ENCODE measurements around the gene TP73.

Gene TP73

DNA sequence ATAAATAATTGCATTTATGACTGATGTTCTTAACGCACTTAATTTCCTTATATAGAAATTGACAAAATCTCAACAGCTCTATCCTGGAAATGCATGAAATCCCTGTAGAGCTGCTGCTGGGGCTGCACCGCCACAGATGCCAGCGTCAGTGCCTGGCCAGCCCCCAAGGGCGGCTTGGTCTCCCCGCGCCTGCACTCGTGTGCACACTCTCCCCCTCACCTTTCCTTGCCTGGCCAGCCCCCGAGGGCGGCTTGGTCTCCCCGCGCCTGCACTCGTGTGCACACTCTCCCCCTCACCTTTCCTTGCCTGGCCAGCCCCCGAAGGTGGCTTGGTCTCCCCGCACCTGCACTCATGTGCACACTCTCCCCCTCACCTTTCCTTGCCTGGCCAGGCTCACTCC, 16.2 kb upstream of the TP73 start:
- no peak overlapping the region for H3K4me3 ChIP-seq (ENCODE audit: low read length)
- TF ChIP-seq ZNF274 (IDR thresholded peaks at IDR 0.05; ENCODE audit: low read depth, low read length) = no peak

DNA sequence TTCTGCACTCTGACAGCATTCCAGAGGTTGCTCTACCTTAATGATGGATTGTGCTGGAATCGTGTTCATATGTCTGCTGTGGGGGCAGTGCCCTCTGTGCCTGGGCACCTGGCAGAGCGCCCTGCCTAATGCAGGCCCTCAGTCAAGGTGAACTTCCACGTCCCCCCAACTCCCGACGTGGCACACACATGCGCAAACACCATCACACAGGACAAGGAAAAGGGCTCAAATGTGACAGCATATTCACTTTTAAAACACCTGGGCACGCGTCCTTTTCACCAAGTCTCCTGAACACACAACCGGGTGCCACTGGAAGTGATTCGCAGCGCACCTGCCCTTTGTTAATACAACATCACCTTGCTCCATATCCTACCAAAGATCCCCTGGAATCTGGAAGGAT, 15.8 kb upstream of the TP73 start:
- no peak for TF ChIP-seq ZNF274 (IDR thresholded peaks at IDR 0.05; ENCODE audit: low read depth, low read length)
- H3K4me3 ChIP-seq (ENCODE audit: low read length) = no peak overlapping the region

DNA sequence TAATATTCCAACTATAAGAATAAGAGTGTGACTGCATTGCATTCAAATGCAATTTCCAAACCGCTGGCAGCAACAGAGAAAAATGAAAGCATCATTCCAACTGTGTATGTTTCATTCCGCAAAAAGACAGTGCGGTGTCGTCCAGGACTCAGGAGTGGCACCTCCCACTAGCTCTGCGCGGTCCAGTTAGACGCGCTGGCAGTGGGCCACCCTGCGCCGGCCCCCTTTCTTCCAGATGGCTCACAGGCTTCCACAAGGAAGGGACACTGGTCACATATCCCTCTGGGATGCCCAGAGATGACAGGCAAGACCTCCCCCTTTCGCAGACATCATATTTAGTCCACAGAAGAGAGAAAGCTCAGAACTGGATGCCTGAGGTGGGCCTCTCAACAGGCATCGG, 14.3 kb upstream of the TP73 start:
- no peak for TF ChIP-seq ZNF274 (IDR thresholded peaks at IDR 0.05; ENCODE audit: low read depth, low read length)
- H3K4me3 ChIP-seq (ENCODE audit: low read length) = no peak overlapping the region

DNA sequence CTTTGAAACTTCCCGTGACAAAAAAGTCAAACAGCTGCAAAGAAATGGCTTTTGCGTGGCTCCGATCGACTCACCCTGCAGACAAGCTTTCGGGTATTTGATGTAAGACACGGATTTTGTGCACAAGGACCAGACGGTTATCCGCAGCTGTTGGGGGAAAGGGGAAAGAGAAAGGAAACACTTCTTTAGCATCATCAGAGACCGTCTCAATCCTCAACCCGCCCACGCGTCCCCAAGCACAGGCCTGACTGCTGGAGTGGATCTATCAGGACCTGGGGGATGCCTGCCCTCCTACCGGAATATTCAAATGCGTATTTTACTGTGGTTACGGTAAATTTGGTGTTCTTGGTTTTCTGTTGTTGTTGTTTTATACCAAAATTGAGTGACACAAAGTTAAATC, 13.6 kb upstream of the TP73 start:
- TF ChIP-seq ZNF274 (IDR thresholded peaks at IDR 0.05; ENCODE audit: low read depth, low read length) = no peak
- no peak overlapping the region for H3K4me3 ChIP-seq (ENCODE audit: low read length)

DNA sequence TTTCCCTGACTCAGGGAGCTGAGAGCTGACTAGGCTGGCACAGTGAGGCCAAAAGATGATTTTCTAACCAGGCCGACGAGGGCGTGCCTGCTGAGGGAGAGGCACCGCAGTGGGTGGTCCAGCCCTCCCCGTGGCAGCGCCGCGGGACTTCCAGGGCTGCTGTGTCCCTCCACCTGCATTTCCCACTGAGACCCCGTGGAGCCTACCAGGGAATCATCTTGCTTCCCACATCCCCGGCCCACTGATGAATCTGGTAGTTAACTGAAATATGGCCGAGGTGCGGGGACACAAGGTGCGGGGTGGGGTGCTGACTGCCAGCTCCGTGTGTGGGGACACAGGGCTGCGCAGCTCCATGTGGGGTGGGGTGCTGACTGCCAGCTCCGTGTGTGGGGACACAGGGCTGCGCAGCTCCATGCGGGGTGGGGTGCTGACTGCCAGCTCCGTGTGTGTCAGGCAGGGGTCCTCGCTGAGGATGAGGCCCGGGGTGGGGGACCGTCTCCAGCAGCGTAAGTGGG, 12.9 kb upstream of the TP73 start:
- H3K4me3 ChIP-seq (ENCODE audit: low read length) = no peak overlapping the region
- no peak for TF ChIP-seq ZNF274 (IDR thresholded peaks at IDR 0.05; ENCODE audit: low read depth, low read length)

DNA sequence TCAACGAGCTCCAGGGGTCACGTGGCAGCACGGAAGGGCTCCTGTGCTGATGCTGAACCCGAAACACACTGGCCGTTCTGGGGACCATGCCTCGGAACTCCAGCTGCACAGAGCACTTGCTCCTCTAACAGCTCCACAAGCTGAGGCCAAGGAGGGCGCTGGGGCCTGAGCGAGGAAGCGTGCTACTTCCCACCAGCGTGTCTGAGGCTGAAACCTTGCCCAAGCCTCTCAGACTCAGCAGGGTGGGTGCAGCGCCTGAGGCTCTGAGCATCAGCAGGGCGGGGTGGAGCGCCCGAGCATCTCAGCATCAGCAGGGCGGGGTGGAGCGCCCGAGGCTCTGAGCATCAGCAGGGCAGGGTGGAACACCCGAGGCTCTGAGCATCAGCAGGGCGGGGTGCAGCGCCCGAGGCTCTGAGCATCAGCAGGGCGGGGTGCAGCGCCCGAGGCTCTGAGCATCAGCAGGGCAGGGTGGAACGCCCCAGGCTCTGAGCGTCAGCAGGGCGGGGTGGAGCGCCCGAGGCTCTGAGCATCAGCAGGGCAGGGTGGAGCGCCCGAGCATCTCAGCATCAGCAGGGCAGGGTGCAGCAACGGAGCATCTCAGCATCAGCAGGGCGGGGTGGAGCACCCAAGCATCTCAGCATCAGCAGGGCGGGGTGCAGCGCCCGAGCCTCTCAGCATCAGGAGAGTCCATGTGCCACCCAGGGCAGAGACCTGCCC, 12.0 kb upstream of the TP73 start:
- no peak overlapping the region for H3K4me3 ChIP-seq (ENCODE audit: low read length)
- TF ChIP-seq ZNF274 (IDR thresholded peaks at IDR 0.05; ENCODE audit: low read depth, low read length) = no peak

DNA sequence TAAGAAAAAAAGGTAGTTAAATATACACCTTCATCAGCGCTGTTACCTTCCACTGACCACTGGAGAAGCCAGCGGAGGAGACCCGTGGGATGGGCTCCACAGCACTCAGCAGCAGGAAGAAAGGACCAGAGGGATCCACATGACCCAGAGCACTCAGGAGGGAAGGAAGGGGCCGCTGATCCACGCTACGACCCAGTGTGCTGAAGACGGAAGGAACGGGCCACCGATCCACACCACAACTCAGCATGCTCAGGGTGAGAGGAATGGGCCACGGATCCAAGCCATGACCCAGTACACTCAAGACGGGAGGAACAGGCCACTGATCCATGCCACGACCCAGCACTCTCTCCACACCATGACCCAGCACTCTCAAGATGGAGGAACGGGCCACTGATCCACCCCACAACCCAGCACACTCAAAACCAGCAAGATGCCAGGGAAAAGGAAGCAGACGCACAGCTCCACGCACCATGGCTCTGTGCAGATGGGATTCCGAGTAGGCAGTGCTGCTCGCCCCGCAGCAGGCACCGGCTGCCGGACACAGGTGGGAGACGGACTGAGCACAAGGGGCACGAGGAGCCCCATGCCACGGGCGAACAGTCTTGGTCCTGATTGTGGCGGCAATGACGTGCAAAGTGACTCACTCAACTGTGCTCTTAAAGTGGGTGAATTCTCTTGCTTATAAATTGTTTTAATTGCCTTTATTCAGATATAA, 11.1 kb upstream of the TP73 start:
- no peak for TF ChIP-seq ZNF274 (IDR thresholded peaks at IDR 0.05; ENCODE audit: low read depth, low read length)

DNA sequence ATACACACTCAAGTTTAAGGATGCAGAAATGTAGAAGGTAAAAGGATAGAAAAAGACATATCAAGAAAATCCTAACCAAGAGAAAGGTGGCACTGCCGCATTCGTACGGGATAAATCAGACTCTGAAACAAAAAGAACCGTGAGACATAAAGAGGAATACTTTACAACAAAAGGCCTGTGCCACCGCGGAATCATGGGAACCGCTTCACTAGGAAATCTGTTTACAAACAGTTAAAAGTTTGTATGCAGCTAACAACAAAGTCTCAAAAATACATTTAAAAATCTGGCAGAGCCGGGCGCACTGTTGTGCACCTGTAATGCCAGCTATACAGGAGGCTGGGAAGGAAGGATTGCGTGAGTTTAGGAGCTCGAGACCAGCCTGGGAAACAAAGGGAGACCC, 10.5 kb upstream of the TP73 start:
- no peak overlapping the region for H3K4me3 ChIP-seq (ENCODE audit: low read length)
- TF ChIP-seq ZNF274 (IDR thresholded peaks at IDR 0.05; ENCODE audit: low read depth, low read length) = no peak

More for the DNA sequence above, 11.1 kb upstream of the TP73 start:
- no peak overlapping the region for H3K4me3 ChIP-seq (ENCODE audit: low read length)

DNA sequence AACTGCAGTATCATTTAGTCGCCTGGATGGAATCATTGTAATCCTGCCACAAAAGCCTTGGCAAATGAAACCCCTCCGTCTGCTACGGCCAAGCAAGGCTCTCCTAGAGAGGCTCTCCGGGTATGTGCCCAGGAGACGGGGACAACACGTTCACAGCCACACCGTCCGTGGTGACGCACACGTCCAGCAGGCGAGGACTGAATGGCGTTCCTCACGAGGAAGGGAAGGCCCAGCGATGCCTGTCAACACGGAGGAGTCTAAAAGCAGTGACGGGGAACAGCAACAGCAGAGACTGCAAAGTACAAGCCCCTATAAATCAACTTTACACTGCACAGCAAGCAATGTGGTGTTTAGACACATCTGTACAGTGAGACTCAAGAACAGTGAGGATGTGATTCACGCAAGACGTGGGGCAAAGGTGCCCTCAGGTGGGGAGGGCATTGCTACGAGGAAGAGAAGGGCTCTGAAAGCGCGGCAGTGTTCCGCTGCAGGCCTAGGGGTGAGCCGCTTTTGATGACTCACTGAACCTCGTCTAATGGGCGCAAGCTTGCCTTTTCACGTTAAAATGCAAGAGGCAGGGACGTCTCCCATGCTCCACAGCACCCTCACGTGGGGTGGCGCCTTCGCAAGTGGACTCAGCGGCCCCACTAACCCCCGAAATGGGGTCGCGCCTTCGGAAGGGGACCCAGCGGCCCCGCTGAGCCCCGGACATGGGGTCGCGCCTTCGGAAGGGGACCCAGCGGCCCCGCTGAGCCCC, 9.2 kb upstream of the TP73 start:
- H3K4me3 ChIP-seq (ENCODE audit: low read length) = no peak overlapping the region
- TF ChIP-seq ZNF274 (IDR thresholded peaks at IDR 0.05; ENCODE audit: low read depth, low read length) = no peak

DNA sequence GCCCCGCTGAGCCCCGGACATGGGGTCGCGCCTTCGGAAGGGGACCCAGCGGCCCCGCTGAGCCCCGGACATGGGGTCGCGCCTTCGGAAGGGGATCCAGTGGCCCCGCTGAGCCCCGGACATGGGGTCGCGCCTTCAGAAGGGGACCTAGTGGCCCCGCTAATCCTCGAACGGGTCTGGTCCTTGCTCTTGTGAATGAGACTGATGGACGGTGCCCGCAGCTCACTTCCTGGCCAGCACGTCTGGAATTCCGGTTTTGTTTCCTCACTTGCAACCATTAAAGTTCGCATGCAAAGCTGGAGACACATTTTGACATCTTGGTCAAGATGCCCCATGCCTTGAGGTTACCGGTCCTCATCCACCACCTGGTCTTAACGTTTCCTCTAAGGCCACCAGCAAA, 8.0 kb upstream of the TP73 start:
- H3K4me3 ChIP-seq (ENCODE audit: low read length) = no peak overlapping the region
- no peak for TF ChIP-seq ZNF274 (IDR thresholded peaks at IDR 0.05; ENCODE audit: low read depth, low read length)

DNA sequence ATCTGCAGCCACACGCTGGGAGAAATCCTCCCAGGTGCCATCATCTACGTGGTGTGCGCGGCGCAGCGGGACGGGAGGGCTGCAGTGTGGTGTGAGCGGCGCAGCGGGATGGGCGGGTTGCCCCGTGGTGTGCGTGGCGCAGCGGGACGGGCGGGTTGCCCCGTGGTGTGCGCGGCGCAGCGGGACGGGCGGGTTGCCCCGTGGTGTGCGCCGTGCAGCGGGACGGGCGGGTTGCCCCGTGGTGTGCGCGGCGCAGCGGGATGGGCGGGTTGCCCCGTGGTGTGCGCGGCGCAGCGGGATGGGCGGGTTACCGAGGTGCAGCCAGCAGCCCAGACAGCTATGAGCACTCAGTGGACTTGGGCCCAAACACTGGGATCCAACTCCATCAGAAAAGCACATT, 7.1 kb upstream of the TP73 start:
- no peak overlapping the region for H3K4me3 ChIP-seq (ENCODE audit: low read length)
- TF ChIP-seq ZNF274 (IDR thresholded peaks at IDR 0.05; ENCODE audit: low read depth, low read length) = no peak

DNA sequence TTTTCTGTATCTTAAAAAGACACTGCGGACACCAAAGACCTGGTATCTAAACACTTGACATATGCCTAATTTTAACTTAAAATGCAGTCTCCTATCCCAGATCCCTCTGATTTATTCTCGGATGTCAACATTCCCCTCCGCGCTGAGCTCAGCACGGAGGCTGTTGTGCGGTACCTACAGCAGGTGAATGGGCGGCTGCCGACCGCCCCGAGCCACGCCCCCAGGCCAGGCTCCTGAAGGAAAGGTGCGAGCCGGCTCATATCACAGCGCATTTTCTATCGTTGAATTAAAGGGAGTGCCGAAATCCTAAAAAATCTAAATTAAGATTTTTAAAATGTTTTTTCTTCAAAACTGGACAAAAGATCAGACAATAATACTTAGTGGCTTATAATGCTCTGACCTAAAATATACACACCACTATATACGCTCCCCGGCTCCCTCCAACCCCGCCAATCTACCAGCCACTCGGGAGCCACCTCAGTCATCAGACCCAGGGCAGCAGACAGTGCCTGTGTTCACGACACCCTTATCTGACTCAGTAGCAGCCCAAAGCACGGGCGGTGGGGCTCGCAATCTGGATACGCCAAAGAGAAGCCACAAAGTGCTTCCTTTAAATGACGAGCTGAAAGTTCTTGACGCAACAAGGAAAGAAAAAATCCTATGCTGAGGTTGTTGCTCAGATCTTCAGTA, 6.5 kb upstream of the TP73 start:
- no peak overlapping the region for H3K4me3 ChIP-seq (ENCODE audit: low read length)
- TF ChIP-seq ZNF274 (IDR thresholded peaks at IDR 0.05; ENCODE audit: low read depth, low read length) = no peak

DNA sequence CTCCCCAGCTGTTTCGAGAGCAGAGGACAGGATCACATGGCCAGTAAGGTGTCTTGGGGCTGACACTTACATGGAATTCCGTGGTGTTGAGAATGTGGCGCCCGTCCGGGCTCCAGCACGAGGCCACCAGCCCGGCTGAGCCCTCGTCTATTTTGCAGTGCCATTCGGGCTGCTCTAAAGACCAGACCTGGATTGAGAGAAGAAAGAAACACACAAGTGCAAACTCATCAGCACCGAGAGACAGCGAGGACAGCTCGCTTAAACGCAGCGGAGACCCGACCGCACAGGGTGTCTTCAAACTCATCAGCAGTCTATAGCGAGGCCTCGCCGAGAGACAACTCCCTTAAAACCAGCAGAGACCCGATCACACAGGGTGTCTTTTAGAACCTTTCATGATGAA, 5.7 kb upstream of the TP73 start:
- TF ChIP-seq ZNF274 (IDR thresholded peaks at IDR 0.05; ENCODE audit: low read depth, low read length) = no peak
- H3K4me3 ChIP-seq (ENCODE audit: low read length) = no peak overlapping the region

All from GM08714 (cell line).